HG03575 (cell line): ENCODE measurements around the gene CELF2.
"Not testable (repeated sequence)": the region's sequence is repeated elsewhere in the genome, so short reads cannot be mapped to it uniquely, and the experiment has no call there.

ENCODE experiments used
- ATAC-seq: cut with Tn5 transposase; IDR thresholded peaks from one replicate; pipeline ENCODE4 v1.9.1; 2021; ENCODE audit not compliant: unreplicated experiment, insufficient number of reproducible peaks, low FRiP score; ENCODE audit errors: extremely low read depth

The CELF2 gene

DNA sequence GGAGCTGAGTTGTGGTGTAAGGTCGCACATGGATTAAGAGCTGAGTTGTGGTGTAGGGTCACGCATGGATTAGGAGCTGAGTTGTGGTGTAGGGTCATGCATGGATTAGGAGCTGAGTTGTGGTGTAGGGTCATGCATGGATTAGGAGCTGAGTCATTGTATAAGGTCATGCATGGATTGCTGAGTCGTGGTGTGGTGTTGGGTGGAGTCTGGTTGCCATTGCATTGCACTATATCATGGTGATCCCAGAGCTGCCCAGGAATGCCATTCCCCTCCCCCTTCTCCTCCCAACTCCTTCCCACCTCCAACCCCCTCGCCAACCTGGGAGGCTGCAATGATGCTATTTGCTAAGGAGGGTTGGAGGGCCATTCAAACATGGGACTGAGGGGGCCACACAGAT, 349.2 kb downstream of the CELF2 start:
- not testable (repeated sequence) for ATAC-seq

- no peak for ATAC-seq
These were observed 349.8 kb downstream of the CELF2 start for GRCh38 chr10:11367505-11367904.

GRCh38 chr10:11373717-11374171, 356.1 kb downstream of the CELF2 start:
- no peak for ATAC-seq

DNA sequence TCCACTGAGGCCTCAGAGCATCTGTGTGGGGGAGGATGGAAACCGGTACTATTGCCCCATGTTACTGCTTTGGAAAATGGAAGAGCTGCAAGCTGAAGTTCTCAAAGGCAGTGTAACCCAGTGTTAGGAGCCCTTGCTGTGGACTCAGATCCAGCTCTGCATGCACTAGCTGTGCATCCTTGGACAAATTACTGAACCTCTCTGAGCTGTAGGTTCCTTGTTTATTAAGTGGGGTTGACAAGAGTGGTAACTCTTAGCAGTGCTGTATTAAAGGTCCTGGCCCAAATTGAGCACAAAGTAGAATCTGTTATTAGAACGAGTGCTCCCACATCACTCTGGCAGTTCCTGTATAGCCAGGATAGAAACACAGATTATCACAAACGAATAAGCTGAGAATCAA, 359.6 kb downstream of the CELF2 start:
- no peak for ATAC-seq

DNA sequence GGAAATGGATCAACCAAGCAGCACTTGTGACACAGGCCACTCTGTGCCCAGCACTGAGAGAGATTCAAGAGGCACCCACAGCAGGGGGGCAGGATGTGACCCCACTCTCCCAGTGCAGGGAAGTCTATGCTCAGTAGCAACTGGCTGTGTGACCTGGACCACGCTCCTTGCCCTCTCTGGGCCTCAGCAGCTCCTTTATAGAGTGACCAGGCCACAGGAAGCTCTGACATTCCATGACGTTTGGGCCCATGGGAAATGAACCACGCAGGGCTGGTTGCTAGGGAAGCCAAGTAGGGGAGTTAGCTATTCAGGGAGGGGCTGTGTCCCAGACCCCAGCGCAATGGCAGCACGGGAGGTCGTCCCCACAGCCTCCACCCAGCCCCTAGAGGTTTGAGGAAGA, 361.2 kb downstream of the CELF2 start:
- ATAC-seq = no peak

GRCh38 chr10:11379771-11380170, 362.1 kb downstream of the CELF2 start:
- no peak for ATAC-seq

DNA sequence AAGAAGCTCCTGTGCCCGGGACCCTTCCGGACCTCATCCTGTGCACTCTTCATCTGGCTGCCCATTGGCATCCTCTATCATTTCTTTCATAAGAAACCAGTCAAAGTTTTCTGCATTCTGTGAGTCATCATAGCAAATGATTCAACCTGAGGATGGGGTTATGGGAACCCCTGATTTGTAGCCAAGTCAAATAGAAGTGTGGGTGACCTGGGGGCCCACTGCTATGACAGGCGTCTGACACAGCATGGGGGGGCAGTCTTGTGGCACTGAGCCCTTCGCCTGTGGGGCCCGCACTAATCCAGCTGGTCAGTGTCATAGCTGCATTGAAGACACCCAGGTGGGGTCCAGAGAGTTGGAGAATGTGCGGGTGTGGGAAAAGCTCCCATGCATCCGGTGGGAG, 363.4 kb downstream of the CELF2 start:
- no peak for ATAC-seq

DNA sequence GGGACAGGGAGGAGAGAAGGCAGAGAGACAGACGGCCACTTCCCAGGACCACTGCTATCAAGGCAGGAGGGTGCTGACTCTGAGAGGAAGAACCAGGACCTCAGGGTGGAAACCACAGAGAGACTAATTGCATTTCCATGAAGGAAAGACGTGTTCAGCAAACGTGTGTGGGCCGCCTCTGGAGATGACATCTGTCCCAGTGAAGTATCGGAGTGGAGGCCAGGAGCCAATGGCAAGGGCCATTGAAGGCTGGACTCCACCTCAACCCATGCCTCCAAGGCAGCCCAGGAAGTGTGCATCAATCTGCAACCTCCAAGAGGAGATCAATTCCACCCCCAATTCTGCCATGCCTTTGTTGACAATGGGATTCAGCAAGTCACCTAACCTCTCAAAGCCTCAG, 363.8 kb downstream of the CELF2 start:
- ATAC-seq = no peak

DNA sequence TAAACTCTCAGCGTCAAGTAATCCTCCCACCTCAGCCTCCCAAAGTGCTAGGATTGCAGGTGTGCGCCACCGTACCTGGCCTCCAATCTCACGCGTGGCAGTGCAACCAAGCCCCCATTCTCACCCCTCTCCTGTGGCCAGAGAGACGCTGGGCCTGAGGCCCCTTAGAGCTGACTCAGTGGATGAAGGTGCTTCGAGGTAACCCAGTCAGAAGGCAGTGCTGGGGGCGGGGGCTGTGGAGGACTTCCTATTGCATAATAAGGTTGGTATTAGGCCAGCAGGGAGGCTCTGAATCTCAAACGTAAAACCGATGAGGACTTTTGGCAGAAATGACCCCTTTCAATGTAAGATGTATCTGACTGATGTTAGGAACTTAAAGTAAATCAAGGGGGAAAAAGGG, 364.5 kb downstream of the CELF2 start:
- ATAC-seq = no peak

- no peak for ATAC-seq
These were observed 368.4 kb downstream of the CELF2 start for GRCh38 chr10:11386044-11386443.
